ENCODE data around the gene NRG2. TPM values are rescaled to one million over a fixed set of nuclear protein-coding genes. Genes with fewer than 3 reads are reported as not detected.

NRG2 gene
- total and polyA plus RNA-seq, 5 donors = 1.1 to 3.6 (median 1.8) TPM

DNA sequence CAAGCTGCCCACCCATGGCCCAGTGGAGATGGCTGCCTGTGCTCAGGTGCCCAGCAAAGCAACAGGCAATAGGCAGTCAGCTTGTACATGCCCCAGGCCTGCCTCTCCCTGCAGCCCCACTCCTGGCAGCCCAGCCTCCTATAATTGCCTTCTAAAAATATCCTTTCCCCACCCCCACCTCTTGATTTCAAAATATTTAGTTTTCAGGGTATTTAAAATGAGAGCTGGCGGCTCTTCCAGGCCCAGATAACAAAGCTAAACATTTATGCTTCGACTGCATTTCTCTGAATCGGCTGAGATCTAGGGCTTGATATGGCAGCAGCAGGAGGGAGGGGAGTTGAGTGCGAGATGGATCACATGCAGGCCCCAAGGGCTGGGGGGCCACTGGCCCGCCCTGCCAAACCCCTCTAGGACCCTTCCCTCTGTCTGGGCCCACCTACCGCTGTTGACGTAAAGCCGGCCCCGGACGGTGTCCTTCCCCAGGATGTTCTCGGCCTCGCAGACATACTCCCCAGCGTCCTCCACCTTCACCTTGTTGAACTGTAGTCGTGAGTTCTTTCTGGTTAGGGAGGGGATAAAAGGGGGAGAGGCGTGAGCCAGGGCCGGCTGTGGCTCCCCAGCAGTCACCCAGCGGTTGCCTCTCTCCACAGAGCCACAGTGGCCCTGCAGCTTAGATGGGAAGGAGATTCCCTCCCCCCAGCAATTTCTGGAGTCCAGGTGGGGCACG, 162.5 kb downstream of the NRG2 start:
- DNase-seq (no peak), ATAC-seq (no peak)
- no peak overlapping the region for H3K4me3 ChIP-seq (ENCODE audit: low read length)

GRCh38 chr5:139878093-139878492, 165.0 kb downstream of the NRG2 start:
- no peak for DNase-seq
- Histone ChIP-seq H3K4me1 (ENCODE audit: control insufficient read depth, insufficient read depth, low read length) (no peaks in the 10 kb centered on the region), H3K27ac (ENCODE audit: low read length) (no peak overlapping the region), H3K9me3 (ENCODE audit: control insufficient read depth, low read length) (no peaks in the 10 kb centered on the region), H3K27me3 (ENCODE audit: control insufficient read depth, insufficient read depth) (no peaks in the 10 kb centered on the region), H3K4me3 (ENCODE audit: low read length) (no peak overlapping the region)
- ATAC-seq = no peak
- intact Hi-C loops (cut with DNase I) = no loop called here
- WGBS = 92% methylated on average over 3 of the region's 3 CpGs

More for the DNA sequence above, 162.5 kb downstream of the NRG2 start:
- WGBS = 58% methylated on average over 18 of the region's 18 CpGs
- H3K4me1 ChIP-seq (ENCODE audit: control insufficient read depth, insufficient read depth, low read length) = no peaks in the 10 kb centered on the region
- intact Hi-C loops (cut with DNase I) = no loop called here
- H3K27ac ChIP-seq (ENCODE audit: low read length) = no peak overlapping the region
- no peaks in the 10 kb centered on the region for H3K27me3 ChIP-seq (ENCODE audit: control insufficient read depth, insufficient read depth)
- no peaks in the 10 kb centered on the region for H3K9me3 ChIP-seq (ENCODE audit: control insufficient read depth, low read length)

- Histone ChIP-seq H3K9me3 (ENCODE audit: control insufficient read depth, low read length) (no peaks in the 10 kb centered on the region), H3K27ac (ENCODE audit: low read length) (no peak overlapping the region), H3K27me3 (ENCODE audit: control insufficient read depth, insufficient read depth) (no peaks in the 10 kb centered on the region), H3K4me1 (ENCODE audit: control insufficient read depth, insufficient read depth, low read length) (no peaks in the 10 kb centered on the region), H3K4me3 (ENCODE audit: low read length) (no peak overlapping the region)
- DNase-seq (no peak), ATAC-seq (no peak)
- intact Hi-C loops (cut with DNase I) = no loop called here
- WGBS = 74% methylated on average over 6 of the region's 6 CpGs
Measured at GRCh38 chr5:139877129-139877597, 165.9 kb downstream of the NRG2 start.

DNA sequence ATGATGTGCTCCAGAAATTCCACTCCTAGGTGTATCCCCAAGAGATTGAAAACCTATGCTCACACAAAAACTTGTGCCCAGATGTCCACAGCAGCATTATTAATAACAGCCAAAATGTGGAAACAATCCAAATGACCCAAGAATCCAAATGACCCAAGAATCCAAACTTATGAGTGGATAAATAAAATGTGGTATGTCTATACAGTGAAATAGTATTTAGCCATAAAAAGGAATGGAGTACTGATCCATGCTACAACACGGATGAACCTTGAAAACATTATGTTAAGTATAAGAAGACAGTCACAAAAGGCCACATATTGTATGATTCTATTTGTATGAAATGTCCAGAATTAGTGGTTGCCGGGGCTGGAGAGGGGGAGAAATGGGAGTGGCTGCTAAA, 167.1 kb downstream of the NRG2 start:
- no peak for DNase-seq
- no peak for ATAC-seq
- Histone ChIP-seq H3K4me1 (ENCODE audit: control insufficient read depth, insufficient read depth, low read length) (no peaks in the 10 kb centered on the region), H3K9me3 (ENCODE audit: control insufficient read depth, low read length) (no peaks in the 10 kb centered on the region), H3K4me3 (ENCODE audit: low read length) (no peak overlapping the region), H3K27me3 (ENCODE audit: control insufficient read depth, insufficient read depth) (no peaks in the 10 kb centered on the region), H3K27ac (ENCODE audit: low read length) (no peak overlapping the region)
- WGBS = 71% methylated on average over 2 of the region's 2 CpGs
- intact Hi-C loops (cut with DNase I) = no loop called here

DNA sequence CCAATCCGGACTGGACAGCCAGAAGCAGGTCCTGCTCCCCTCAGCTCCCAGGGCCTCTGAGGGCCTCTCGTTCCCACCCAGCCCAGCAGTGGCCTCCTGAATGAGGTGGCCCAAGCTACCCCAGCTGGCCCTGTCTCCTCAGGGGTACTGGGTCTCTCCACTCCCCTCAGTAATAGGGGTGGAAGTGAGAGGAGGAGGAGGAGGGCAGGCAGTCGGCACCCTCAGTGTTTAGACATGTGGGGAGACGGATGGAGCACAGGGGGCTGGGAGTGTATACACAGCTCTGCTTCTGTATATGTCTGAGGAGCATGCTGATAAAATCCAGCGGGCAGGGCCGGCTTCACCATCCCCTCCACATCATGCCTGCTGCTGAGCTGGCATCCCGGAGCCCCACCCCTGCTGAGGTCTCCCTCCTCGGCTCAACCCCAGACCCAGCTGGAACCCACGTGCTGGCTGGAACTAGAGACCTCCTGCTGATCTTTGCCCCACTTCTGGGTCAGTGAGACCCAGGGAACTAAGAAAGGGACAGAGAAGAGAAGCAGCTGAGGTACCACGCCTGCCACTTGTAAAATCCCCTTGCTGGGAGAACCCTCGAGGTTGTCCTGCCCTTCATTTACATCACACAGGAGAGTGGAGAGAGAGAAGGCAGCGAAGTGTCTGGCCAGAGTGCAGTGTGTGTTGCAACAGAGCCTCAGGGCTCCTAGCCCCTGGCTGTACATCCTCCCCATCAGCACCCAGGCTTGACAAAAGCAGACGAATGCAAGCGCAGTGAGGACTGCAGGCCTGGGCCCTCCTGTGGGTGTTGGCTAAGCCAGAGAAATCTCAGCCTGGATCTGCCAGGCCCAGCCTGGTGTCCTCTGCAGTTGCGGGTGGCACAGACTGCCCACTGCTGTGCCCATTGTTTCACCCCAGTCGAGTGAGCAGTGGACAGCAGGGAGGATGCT, 170.0 kb downstream of the NRG2 start:
- Histone ChIP-seq H3K27me3 (ENCODE audit: control insufficient read depth, insufficient read depth) (no peaks in the 10 kb centered on the region), H3K4me1 (ENCODE audit: control insufficient read depth, insufficient read depth, low read length) (no peaks in the 10 kb centered on the region), H3K27ac (ENCODE audit: low read length) (no peak overlapping the region), H3K9me3 (ENCODE audit: control insufficient read depth, low read length) (no peaks in the 10 kb centered on the region), H3K4me3 (ENCODE audit: low read length) (no peak overlapping the region)
- WGBS = 72% methylated on average over 16 of the region's 16 CpGs
- intact Hi-C loops (cut with DNase I) = no loop called here
- ATAC-seq (no peak), DNase-seq (no peak)

DNA sequence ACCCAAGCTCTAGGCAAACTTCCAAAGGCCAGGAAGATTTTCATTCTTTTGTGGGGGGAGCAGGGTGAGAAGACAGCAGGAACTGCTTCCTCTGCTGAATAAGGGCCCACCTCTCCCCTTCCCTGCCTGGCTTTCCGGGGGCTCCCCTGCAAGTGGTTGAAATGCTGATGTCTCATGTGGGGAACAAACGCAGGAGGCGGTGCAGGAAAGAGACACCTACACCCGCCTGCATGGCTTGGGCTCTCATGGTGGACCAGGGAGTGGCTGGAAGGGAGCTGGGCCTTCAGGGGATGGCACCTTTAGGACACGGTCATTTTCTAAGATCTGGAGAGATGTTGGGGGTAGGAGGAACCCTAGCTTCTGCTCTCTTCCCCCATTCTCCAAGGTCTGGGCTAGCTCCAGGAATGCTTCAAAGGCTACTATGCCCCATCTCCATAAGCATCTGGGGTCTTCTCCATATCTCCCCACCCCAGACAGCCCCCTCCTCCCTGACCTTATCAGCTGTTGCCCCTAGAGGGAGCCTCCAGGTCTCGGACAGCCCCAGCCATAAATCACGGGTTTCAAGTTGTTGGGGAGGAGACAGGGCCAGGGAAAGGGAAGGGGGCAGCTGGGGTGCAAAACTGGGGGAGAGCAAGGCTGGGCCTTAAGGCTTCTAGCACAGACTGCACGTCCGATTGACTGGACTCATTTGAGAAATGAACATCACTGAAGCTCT, 170.9 kb downstream of the NRG2 start:
- Histone ChIP-seq H3K4me1 (ENCODE audit: control insufficient read depth, insufficient read depth, low read length) (no peaks in the 10 kb centered on the region), H3K27me3 (ENCODE audit: control insufficient read depth, insufficient read depth) (no peaks in the 10 kb centered on the region), H3K4me3 (ENCODE audit: low read length) (no peak overlapping the region), H3K27ac (ENCODE audit: low read length) (no peak overlapping the region), H3K9me3 (ENCODE audit: control insufficient read depth, low read length) (no peaks in the 10 kb centered on the region)
- DNase-seq (no peak), ATAC-seq (no peak)
- WGBS = 80% methylated on average over 9 of the region's 9 CpGs
- intact Hi-C loops (cut with DNase I) = no loop called here

- WGBS = 93% methylated on average over 9 of the region's 9 CpGs
- Histone ChIP-seq H3K4me3 (ENCODE audit: low read length) (no peak overlapping the region), H3K27me3 (ENCODE audit: control insufficient read depth, insufficient read depth) (no peaks in the 10 kb centered on the region), H3K4me1 (ENCODE audit: control insufficient read depth, insufficient read depth, low read length) (no peaks in the 10 kb centered on the region), H3K27ac (ENCODE audit: low read length) (no peak overlapping the region), H3K9me3 (ENCODE audit: control insufficient read depth, low read length) (no peaks in the 10 kb centered on the region)
- intact Hi-C loops (cut with DNase I) = no loop called here
- no peak for ATAC-seq
- DNase-seq = no peak
Measured at GRCh38 chr5:139871614-139872013, 171.5 kb downstream of the NRG2 start.

DNA sequence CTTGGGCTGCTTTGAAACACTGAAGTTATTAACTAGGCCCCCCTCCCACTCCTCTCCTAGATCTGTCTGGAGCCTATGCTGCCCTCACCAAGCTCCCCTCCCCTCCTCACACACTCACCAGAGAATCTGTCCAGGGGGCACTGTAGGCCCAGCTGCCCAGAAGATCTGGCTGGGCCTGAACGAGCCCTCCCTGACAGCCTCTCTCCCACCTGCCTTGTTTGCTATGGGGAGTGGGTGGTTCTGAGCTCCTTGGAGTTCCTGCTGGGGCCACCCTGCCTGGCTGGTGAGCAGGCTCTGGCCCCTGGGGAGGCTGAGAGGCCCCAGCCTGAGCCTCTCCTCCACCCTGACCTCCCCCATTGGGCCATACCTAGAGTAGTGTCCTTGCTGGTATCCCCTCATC, 172.4 kb downstream of the NRG2 start:
- ATAC-seq = no peak

DNA sequence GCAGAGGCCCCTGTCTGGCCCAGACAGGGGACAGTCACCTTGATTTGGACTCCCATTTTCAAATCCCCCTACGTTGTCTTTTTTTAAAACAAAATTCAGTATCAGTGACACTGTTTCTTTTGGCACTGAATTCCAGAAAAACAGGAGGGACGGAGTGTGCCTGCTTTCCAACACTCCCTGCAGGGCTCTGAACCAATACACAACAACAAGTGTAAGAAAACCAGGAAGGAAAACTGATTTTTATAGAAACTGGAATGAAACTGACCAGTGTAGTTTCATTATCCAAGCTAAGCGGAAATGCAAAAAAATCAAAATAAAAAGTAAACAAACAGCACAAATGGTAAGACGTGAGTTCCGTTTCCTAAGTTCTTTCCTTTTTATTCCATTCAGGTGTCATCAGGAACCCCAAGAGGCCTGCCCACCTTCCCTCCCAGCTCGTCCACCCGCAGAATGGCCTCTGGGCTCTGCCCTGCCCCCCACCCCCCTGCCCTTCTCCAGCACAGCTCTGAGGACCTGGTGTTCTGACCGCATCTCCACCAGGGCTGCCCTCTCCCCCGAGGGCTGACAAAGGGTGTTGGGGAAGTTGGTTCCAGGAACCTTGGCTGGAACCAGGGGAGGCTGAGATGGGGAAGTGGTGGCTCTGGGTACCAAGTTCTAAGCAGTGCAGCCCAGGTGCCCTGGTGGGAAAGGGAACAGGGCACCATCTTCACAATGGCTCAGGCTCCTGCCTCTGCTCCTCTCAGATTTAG, 173.9 kb downstream of the NRG2 start:
- Histone ChIP-seq H3K27ac (ENCODE audit: low read length) (no peak overlapping the region), H3K9me3 (ENCODE audit: control insufficient read depth, low read length) (no peaks in the 10 kb centered on the region), H3K4me3 (ENCODE audit: low read length) (no peak overlapping the region), H3K27me3 (ENCODE audit: control insufficient read depth, insufficient read depth) (no peaks in the 10 kb centered on the region), H3K4me1 (ENCODE audit: control insufficient read depth, insufficient read depth, low read length) (no peaks in the 10 kb centered on the region)
- WGBS = 46% methylated on average over 9 of the region's 9 CpGs
- intact Hi-C loops (cut with DNase I) = no loop called here
- ATAC-seq (peak in 1 of 2 donors; percentile 12), DNase-seq (no peak)

More for the DNA sequence above, 172.4 kb downstream of the NRG2 start:
- H3K27me3 ChIP-seq (ENCODE audit: control insufficient read depth, insufficient read depth) = no peaks in the 10 kb centered on the region
- H3K27ac ChIP-seq (ENCODE audit: low read length) = no peak overlapping the region
- no peaks in the 10 kb centered on the region for H3K9me3 ChIP-seq (ENCODE audit: control insufficient read depth, low read length)
- intact Hi-C loops (cut with DNase I) = no loop called here
- H3K4me3 ChIP-seq (ENCODE audit: low read length) = no peak overlapping the region
- H3K4me1 ChIP-seq (ENCODE audit: control insufficient read depth, insufficient read depth, low read length) = no peaks in the 10 kb centered on the region
- 97% methylated on average over 1 of the region's 1 CpG for WGBS
- DNase-seq = no peak

- H3K27me3 ChIP-seq (ENCODE audit: control insufficient read depth, insufficient read depth) = no peaks in the 10 kb centered on the region
- no peak overlapping the region for H3K27ac ChIP-seq (ENCODE audit: low read length)
- no peaks in the 10 kb centered on the region for H3K9me3 ChIP-seq (ENCODE audit: control insufficient read depth, low read length)
- DNase-seq (no peak), ATAC-seq (no peak)
- intact Hi-C loops (cut with DNase I) = no loop called here
- no peak overlapping the region for H3K4me3 ChIP-seq (ENCODE audit: low read length)
- no peaks in the 10 kb centered on the region for H3K4me1 ChIP-seq (ENCODE audit: control insufficient read depth, insufficient read depth, low read length)
Measured at GRCh38 chr5:139867581-139867980, 175.5 kb downstream of the NRG2 start.
